KG1 (cell line): ENCODE results near the gene MCAT.
A peak's percentile ranks its signal among the peaks of the same experiment; 100 is the strongest.

ENCODE experiments used
- DNase-seq: peaks from one replicate; lab custom pipeline; 2025; lab: John Stamatoyannopoulos, UW

The MCAT gene

DNA sequence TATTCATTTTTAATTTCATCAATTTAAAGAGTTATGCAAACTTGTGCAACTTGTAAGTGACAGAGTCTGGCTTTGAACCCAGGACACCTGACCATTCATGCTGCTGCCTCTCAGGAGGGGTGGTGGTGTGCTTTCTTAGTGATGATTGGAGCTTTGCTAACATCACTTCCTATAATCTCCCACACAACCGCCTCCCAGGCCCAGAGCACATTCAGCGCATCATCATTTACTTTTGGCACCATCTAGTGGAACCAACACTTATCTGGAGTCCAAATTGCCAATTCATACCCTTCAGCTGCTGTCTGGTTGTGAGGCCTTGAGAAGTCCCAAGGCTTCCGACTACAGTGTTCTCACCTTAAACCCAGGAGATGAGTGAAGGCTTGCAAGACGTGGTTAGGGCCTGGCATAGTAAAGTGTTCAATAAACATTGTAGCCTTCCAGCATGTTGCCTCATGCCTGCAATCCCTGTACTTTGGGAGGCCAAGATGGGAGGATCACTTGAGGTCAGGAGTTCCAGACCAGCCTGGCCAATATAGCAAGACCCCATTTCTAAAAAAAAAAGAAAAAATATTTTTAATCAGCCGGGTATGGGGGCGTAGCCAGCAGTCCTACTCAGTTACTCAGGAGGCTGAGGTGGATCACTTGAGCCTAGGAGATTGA is 52.9 kb downstream of the MCAT start:
- DNase-seq, result peak; percentile 64

DNA sequence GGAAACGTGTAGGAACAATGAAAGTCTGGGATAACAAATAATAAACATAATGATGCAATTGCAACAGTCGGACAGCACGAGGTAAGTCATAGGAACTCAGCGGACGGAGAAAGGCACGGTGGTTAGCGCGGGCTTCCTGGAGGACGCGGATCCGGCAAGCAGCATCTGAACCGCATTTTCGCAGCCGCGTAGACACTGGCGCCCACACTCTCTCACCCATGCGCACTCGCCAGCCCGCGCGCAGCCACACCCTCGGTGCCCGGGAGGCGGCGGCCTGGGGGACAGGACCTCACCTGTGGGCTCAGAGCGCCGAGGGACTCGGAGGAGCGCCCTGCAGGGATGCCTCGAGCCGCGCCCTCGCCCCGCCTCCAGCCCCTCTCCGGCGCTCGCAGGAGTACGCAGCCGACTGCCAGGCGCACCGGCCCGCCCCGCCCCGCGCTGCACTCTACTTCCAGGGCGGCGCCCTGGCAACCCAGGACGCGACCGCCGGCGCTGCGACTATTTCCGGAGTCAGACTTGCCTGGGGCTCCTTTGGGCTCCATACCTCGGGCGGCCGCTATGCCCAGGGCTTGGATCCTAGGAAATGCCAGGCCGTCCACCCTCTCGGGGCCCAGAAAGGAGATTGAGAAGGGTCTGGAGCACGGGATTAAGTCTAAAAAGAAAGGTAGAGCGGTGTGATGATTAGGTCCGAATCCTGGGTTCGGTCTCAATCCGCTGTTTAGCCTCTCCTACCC is 54.0 kb downstream of the MCAT start, which contains the start of gene TTLL1:
Gene TTLL1, minus strand, starts transcription at position 408 of the 734 bp plus-strand sequence. CDS start 13,805 bp downstream, outside the sequence.
- DNase-seq, result peak; percentile 82

DNA sequence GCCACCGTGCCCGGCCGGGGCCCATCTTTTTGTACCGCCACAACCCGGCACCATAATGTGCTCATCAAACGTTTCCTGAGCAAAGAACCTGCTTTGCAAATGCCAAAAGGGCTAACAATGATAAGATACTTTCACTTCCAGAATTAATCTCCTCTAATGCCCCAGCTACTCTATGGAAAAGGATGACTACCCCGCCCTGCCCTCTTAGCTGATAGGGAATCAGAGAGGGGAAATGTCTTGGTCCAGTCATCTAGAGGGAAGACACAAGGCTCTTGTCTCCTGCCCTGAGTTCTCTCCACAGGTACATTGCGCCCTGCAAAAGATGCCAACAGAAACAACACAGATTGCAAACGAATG is 54.6 kb downstream of the MCAT start:
- no peak for DNase-seq

DNA sequence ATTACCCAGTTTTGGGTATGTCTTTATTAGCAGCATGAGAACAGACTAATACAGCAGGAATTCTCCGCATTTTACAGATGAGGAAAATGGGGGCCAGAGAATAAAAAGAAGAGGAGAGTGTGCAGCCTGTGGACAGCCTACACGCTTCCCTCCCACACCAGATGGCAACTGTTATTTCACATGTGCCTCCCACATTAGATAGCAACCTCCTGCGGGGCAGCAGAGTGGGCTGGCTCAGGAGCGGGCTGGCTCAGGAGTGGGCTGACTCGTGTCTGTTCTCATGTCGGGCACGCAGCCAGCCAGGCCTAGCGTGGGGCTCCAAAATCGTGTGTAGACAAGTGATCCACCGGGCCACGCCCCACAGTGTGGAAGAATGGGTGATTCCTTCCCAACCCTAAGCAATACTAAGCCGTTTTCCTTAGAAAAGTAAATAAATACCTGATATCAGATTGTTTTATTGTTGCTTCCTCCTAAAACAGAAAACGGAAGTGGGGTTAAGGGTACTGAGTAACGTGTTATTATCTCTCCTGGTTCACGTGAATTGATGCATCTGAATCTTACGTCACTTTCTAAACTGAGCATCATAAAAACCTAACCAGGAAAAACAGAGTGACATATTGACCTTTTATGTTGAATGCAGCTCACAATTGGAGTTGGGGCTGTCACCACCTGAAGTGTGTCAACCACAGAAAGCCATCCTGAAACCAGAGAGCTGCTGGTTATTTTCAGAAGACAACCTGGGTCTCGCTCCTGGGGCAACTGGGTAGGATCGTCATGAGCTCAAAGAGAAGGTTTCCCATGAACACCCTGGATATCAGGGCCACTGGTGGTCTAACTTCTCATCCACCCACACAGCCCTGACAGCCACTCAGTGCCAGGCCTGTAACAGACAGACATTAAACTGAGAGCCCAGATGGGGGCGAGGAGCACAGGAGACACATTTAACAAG is 57.3 kb downstream of the MCAT start:
- DNase-seq, result no peak
